DOHH2 (cell line): ENCODE measurements around the gene ISLR2.

ENCODE experiments used
- EZH2phosphoT487 ChIP-seq: fragments of 200-600 bp; sonication (generic); IDR thresholded peaks from 2 replicates; pipeline ENCODE4 v1.6.1; 2017; ENCODE audit warnings: borderline replicate concordance, mild to moderate bottlenecking, antibody characterized with exemption, low read length, moderate library complexity, mixed read lengths
- TF ChIP-seq, protein P1 (sequence below): fragments of 200-600 bp; sonication (generic); IDR thresholded peaks from one replicate; pipeline ENCODE4 v1.5.1; 2014; ENCODE audit warnings: antibody characterized with exemption, mild to moderate bottlenecking, low read depth, low read length; ENCODE audit not compliant: poor library complexity, severe bottlenecking

DNA sequence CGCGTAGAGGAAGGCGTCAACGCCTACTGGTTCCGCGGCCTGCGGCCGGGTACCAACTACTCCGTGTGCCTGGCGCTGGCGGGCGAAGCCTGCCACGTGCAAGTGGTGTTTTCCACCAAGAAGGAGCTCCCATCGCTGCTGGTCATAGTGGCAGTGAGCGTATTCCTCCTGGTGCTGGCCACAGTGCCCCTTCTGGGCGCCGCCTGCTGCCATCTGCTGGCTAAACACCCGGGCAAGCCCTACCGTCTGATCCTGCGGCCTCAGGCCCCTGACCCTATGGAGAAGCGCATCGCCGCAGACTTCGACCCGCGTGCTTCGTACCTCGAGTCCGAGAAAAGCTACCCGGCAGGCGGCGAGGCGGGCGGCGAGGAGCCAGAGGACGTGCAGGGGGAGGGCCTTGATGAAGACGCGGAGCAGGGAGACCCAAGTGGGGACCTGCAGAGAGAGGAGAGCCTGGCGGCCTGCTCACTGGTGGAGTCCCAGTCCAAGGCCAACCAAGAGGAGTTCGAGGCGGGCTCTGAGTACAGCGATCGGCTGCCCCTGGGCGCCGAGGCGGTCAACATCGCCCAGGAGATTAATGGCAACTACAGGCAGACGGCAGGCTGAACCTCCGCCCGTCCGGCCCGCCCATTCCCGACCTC lies 4.1 kb downstream of the ISLR2 start:
- TF ChIP-seq, protein P1, sequence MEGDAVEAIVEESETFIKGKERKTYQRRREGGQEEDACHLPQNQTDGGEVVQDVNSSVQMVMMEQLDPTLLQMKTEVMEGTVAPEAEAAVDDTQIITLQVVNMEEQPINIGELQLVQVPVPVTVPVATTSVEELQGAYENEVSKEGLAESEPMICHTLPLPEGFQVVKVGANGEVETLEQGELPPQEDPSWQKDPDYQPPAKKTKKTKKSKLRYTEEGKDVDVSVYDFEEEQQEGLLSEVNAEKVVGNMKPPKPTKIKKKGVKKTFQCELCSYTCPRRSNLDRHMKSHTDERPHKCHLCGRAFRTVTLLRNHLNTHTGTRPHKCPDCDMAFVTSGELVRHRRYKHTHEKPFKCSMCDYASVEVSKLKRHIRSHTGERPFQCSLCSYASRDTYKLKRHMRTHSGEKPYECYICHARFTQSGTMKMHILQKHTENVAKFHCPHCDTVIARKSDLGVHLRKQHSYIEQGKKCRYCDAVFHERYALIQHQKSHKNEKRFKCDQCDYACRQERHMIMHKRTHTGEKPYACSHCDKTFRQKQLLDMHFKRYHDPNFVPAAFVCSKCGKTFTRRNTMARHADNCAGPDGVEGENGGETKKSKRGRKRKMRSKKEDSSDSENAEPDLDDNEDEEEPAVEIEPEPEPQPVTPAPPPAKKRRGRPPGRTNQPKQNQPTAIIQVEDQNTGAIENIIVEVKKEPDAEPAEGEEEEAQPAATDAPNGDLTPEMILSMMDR = no peak
- TF ChIP-seq EZH2phosphoT487 = no peak
